ENCODE results near the gene KLRG1.

Gene KLRG1

GRCh38 chr12:9040484-9041186 is 51.3 kb downstream of the KLRG1 start:
- no peak for DNase-seq (ENCODE audit: low spot score)
- no peak for TF ChIP-seq CTCF (IDR thresholded peaks at IDR 0.05; ENCODE audit: extremely low read depth, missing control alignments)

GRCh38 chr12:9041321-9041720 is 52.0 kb downstream of the KLRG1 start:
- no peak for DNase-seq (ENCODE audit: low spot score)
- TF ChIP-seq CTCF (IDR thresholded peaks at IDR 0.05; ENCODE audit: extremely low read depth, missing control alignments), result no peak

- TF ChIP-seq CTCF (IDR thresholded peaks at IDR 0.05; ENCODE audit: extremely low read depth, missing control alignments), result no peak
- no peak for DNase-seq (ENCODE audit: low spot score)
Measured at GRCh38 chr12:9043766-9044165, 54.4 kb downstream of the KLRG1 start.

GRCh38 chr12:9047105-9047504 is 57.8 kb downstream of the KLRG1 start:
- DNase-seq (ENCODE audit: low spot score), result no peak
- no peak for TF ChIP-seq CTCF (IDR thresholded peaks at IDR 0.05; ENCODE audit: extremely low read depth, missing control alignments)

- TF ChIP-seq CTCF (IDR thresholded peaks at IDR 0.05; ENCODE audit: extremely low read depth, missing control alignments), result no peak
Measured at GRCh38 chr12:9048930-9049329, 59.6 kb downstream of the KLRG1 start.

GRCh38 chr12:9049520-9050133 is 60.3 kb downstream of the KLRG1 start:
- no peak for DNase-seq (ENCODE audit: low spot score)
- TF ChIP-seq CTCF (IDR thresholded peaks at IDR 0.05; ENCODE audit: extremely low read depth, missing control alignments), result peak; percentile 29

More at GRCh38 chr12:9048930-9049329, 59.6 kb downstream of the KLRG1 start:
- no peak for DNase-seq (ENCODE audit: low spot score)

- DNase-seq (ENCODE audit: low spot score), result no peak
Measured at GRCh38 chr12:9050521-9051157, 61.3 kb downstream of the KLRG1 start.

More at GRCh38 chr12:9050521-9051157, 61.3 kb downstream of the KLRG1 start:
- TF ChIP-seq CTCF (IDR thresholded peaks at IDR 0.05; ENCODE audit: extremely low read depth, missing control alignments), result no peak

Data from GM20000 (cell line).